ENCODE data around the gene PLXNA4. TPM values are rescaled to one million over a fixed set of nuclear protein-coding genes. Genes with fewer than 3 reads are reported as not detected.

The PLXNA4 gene
- total RNA-seq, 1 donor from 2014 or later = 13.6 TPM

- H3K9me3 Mint-ChIP-seq = no peaks in the 10 kb centered on the region
- no peak overlapping the region for H3K4me3 Mint-ChIP-seq
- no peaks in the 10 kb centered on the region for H3K36me3 Mint-ChIP-seq
- TF ChIP-seq, protein P1, sequence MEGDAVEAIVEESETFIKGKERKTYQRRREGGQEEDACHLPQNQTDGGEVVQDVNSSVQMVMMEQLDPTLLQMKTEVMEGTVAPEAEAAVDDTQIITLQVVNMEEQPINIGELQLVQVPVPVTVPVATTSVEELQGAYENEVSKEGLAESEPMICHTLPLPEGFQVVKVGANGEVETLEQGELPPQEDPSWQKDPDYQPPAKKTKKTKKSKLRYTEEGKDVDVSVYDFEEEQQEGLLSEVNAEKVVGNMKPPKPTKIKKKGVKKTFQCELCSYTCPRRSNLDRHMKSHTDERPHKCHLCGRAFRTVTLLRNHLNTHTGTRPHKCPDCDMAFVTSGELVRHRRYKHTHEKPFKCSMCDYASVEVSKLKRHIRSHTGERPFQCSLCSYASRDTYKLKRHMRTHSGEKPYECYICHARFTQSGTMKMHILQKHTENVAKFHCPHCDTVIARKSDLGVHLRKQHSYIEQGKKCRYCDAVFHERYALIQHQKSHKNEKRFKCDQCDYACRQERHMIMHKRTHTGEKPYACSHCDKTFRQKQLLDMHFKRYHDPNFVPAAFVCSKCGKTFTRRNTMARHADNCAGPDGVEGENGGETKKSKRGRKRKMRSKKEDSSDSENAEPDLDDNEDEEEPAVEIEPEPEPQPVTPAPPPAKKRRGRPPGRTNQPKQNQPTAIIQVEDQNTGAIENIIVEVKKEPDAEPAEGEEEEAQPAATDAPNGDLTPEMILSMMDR (conservative IDR thresholded peaks at IDR 0.05) = no peak
- no peak for DNase-seq (ENCODE audit: extremely low spot score, unreplicated experiment)
- no peak overlapping the region for H3K27ac Mint-ChIP-seq
- peaks cover 13% of the 10 kb centered on the region for H3K27me3 Mint-ChIP-seq
- peaks cover 10% of the 10 kb centered on the region for H3K4me1 Mint-ChIP-seq (ENCODE audit: unreplicated experiment)
Measured at GRCh38 chr7:132361146-132361545, 215.1 kb downstream of the PLXNA4 start.

DNA sequence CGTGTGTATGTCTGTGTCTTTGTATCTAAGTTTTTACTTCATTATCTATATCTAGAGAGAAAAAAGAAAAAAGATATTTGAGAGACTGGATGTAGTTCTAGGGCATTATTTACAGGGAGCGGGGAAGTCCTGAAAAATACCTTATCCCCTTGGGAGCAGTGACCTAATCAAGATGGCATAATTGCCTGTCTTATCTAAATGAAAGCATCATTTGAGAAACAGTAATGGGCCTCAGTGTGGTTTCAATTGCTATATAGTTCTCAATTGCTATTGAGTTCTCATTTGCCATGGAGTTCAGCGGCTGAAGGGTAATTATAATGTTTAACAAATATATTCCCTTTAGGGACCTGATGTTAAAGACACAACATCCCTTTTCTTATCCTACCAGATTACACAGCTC is 216.5 kb downstream of the PLXNA4 start:
- H3K9me3 Mint-ChIP-seq = no peaks in the 10 kb centered on the region
- H3K4me3 Mint-ChIP-seq = no peak overlapping the region
- H3K27me3 Mint-ChIP-seq = peaks cover 13% of the 10 kb centered on the region
- H3K4me1 Mint-ChIP-seq (ENCODE audit: unreplicated experiment) = peaks cover 19% of the 10 kb centered on the region
- no peaks in the 10 kb centered on the region for H3K36me3 Mint-ChIP-seq
- TF ChIP-seq, protein P1 (conservative IDR thresholded peaks at IDR 0.05) = no peak
- H3K27ac Mint-ChIP-seq = no peak overlapping the region
- no peak for DNase-seq (ENCODE audit: extremely low spot score, unreplicated experiment)

DNA sequence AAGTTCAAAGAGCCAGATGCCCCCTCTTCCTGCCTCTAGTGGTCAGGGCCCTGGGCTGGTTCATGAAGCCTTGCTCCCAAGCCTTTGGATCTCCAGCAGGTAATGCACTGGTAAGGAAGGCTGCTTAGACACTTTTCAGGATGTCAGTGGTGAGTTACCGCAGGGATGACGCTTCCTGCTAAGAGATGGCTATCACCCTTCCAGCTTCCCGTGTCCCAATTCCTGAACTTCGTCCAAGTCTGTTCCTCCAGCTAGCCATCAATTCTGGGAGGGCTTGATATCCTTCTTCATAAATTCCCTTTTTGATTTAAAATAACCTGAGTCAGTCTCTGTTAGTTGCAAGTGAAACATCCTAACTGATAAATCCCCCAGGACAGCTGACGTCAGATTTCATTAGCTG is 221.2 kb downstream of the PLXNA4 start:
- Mint-ChIP-seq H3K36me3 (no peaks in the 10 kb centered on the region), H3K4me3 (no peak overlapping the region), H3K27me3 (peaks cover 23% of the 10 kb centered on the region), H3K4me1 (ENCODE audit: unreplicated experiment) (peaks cover 27% of the 10 kb centered on the region), H3K9me3 (no peaks in the 10 kb centered on the region), H3K27ac (no peak overlapping the region)
- DNase-seq (ENCODE audit: extremely low spot score, unreplicated experiment) = no peak
- TF ChIP-seq, protein P1 (conservative IDR thresholded peaks at IDR 0.05) = no peak

DNA sequence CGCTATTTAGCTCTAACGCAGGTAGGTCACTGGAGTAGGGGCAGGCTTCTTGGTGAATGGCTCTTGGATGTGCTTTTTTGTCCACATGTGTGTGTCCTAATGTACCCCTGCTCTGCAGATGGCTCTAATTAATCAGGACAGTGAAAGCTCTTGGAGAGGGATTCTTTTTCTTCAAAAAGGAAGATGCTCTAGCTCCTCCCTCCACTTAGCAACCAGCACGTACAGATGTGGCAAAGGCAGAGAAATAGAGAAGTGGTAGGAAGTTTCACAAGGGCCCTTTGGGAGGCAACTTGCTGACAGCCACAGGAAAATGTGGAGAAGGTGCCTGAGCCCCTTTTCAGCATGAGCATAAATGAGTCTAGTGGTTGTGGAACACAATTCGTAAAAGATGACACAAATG is 221.7 kb downstream of the PLXNA4 start:
- H3K27me3 Mint-ChIP-seq = peaks cover 23% of the 10 kb centered on the region
- TF ChIP-seq, protein P1 (conservative IDR thresholded peaks at IDR 0.05) = no peak
- DNase-seq (ENCODE audit: extremely low spot score, unreplicated experiment) = no peak
- H3K9me3 Mint-ChIP-seq = no peaks in the 10 kb centered on the region
- no peaks in the 10 kb centered on the region for H3K36me3 Mint-ChIP-seq
- peaks cover 22% of the 10 kb centered on the region for H3K4me1 Mint-ChIP-seq (ENCODE audit: unreplicated experiment)
- H3K27ac Mint-ChIP-seq = no peak overlapping the region
- H3K4me3 Mint-ChIP-seq = no peak overlapping the region

- H3K27ac Mint-ChIP-seq = no peak overlapping the region
- no peaks in the 10 kb centered on the region for H3K36me3 Mint-ChIP-seq
- H3K27me3 Mint-ChIP-seq = peaks cover 23% of the 10 kb centered on the region
- H3K4me3 Mint-ChIP-seq = no peak overlapping the region
- TF ChIP-seq, protein P1 (conservative IDR thresholded peaks at IDR 0.05) = no peak
- peaks cover 22% of the 10 kb centered on the region for H3K4me1 Mint-ChIP-seq (ENCODE audit: unreplicated experiment)
- no peaks in the 10 kb centered on the region for H3K9me3 Mint-ChIP-seq
- DNase-seq (ENCODE audit: extremely low spot score, unreplicated experiment) = no peak
Measured at GRCh38 chr7:132353936-132354335, 222.3 kb downstream of the PLXNA4 start.

DNA sequence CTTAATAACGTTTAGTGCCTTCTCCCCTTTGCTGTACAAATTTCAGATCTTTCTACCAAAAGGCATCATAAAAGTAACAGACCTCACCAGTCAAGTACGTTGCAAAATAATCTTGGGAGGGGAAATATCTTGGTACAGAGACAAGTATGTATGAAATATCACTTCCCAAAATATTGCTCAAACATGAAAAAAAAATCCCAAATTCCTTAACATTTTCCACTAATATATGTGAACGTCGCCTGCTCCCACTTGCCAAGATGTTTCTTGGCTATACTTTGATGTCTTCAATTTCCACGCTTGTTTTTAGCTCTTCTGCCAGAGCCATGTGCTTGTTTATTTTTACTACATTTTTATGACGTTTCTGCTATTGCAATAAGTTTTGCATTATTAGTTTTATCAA is 223.5 kb downstream of the PLXNA4 start:
- H3K27me3 Mint-ChIP-seq = peaks cover 27% of the 10 kb centered on the region
- no peaks in the 10 kb centered on the region for H3K36me3 Mint-ChIP-seq
- peaks cover 28% of the 10 kb centered on the region for H3K4me1 Mint-ChIP-seq (ENCODE audit: unreplicated experiment)
- no peak overlapping the region for H3K4me3 Mint-ChIP-seq
- H3K27ac Mint-ChIP-seq = no peak overlapping the region
- H3K9me3 Mint-ChIP-seq = no peaks in the 10 kb centered on the region
- no peak for DNase-seq (ENCODE audit: extremely low spot score, unreplicated experiment)
- TF ChIP-seq, protein P1 (conservative IDR thresholded peaks at IDR 0.05) = no peak

All from type B pancreatic cell (in vitro differentiated cells).